SK-N-SH (cell line): ENCODE measurements around the gene DYRK1A. TPM values are rescaled to one million over a fixed set of nuclear protein-coding genes. Genes with fewer than 3 reads are reported as not detected.

ENCODE experiments used
- CTCF ChIA-PET: fragments of 300-600, 350-600 bp; formaldehyde crosslinking; extraction: SDS; loops from one replicate; lab custom pipeline; 2021; lab: Yijun Ruan, JAX
- POLR2A ChIA-PET: fragments of 350-600 bp; sonication (Branson Sonifier 250); formaldehyde crosslinking; extraction: SDS; loops from one replicate; lab custom pipeline; 2020; ENCODE audit warnings: antibody characterized with exemption, inconsistent platforms; lab: Yijun Ruan, JAX
- DNase-seq: peaks from one replicate; pipeline ENCODE4 v3.0.0; 2012
- H2AFZ ChIP-seq: fragments of 200-600 bp; sonication (generic); 2 replicates; pipeline ENCODE4 v1.8.1; 2016; ENCODE audit warnings: antibody characterized with exemption, mild to moderate bottlenecking, low read depth
- H3F3A ChIP-seq: fragments of 200-600 bp; sonication (generic); replicated peaks from 2 replicates; pipeline ENCODE3; 2016; ENCODE audit warnings: antibody characterized with exemption, mild to moderate bottlenecking; ENCODE audit not compliant: insufficient read depth
- H3K27ac ChIP-seq, 2 experiments: fragments of 200-500 bp in 1 of 2; fragments of 200-600 bp in 1 of 2; sonication (Bioruptor generic) in 1 of 2; sonication (generic), shearing (Covaris generic) in 1 of 2; 2 replicates each; pipeline versions ENCODE4 v1.5.1 to v1.6.1; 2014 to 2016; ENCODE audit warnings: low read depth in 2 of 2, inconsistent platforms in 1 of 2, low read length in 1 of 2, mild to moderate bottlenecking in 1 of 2, mixed read lengths in 1 of 2
- H3K27me3 ChIP-seq: fragments of 200-600 bp; sonication (generic), shearing (Covaris generic); 2 replicates; pipeline ENCODE4 v1.6.1; 2016; ENCODE audit warnings: mixed run types; ENCODE audit not compliant: insufficient read depth
- H3K36me3 ChIP-seq, 2 experiments: fragments of 200-500 bp in 1 of 2; fragments of 200-600 bp in 1 of 2; sonication (Bioruptor generic) in 1 of 2; sonication (generic) in 1 of 2; replicated peaks in 1 of 2; 2 replicates each; pipeline versions ENCODE3 to v1.5.1; 2014 to 2016; ENCODE audit warnings: low read length in 1 of 2, mild to moderate bottlenecking in 1 of 2; ENCODE audit not compliant: insufficient read depth in 2 of 2, control insufficient read depth in 1 of 2
- H3K4me1 ChIP-seq, 2 experiments: fragments of 200-500 bp in 1 of 2; fragments of 200-600 bp in 1 of 2; sonication (Bioruptor generic) in 1 of 2; sonication (generic), shearing (Covaris generic) in 1 of 2; 2 replicates each; pipeline versions ENCODE4 v1.5.1 to v1.6.1; 2014 to 2016; ENCODE audit warnings: low read depth in 1 of 2, low read length in 1 of 2, mixed run types in 1 of 2; ENCODE audit not compliant: insufficient read depth in 2 of 2, control insufficient read depth in 1 of 2
- H3K4me2 ChIP-seq: fragments of 200-600 bp; sonication (generic), shearing (Covaris generic); 2 replicates; pipeline ENCODE4 v1.6.1; 2017; ENCODE audit warnings: mixed run types
- H3K4me3 ChIP-seq, 2 experiments: fragments of 200-500 bp in 1 of 2; fragments of 200-600 bp in 1 of 2; sonication (Bioruptor generic) in 1 of 2; sonication (generic), shearing (Covaris generic) in 1 of 2; 2 replicates each; pipeline versions ENCODE4 v1.5.1 to v1.8.1; 2014 to 2016; ENCODE audit warnings: low read depth in 2 of 2, inconsistent platforms in 1 of 2, low read length in 1 of 2, mild to moderate bottlenecking in 1 of 2, mixed read lengths in 1 of 2, moderate library complexity in 1 of 2
- H3K79me2 ChIP-seq: fragments of 200-600 bp; sonication (generic); 2 replicates; pipeline ENCODE4 v1.8.1; 2017; ENCODE audit warnings: mild to moderate bottlenecking; ENCODE audit not compliant: insufficient read depth
- H3K9ac ChIP-seq: fragments of 200-600 bp; sonication (generic); 2 replicates; pipeline ENCODE4 v1.6.1; 2017; ENCODE audit warnings: mixed run types
- H3K9me2 ChIP-seq: fragments of 200-600 bp; sonication (generic); 2 replicates; pipeline ENCODE4 v1.6.1; 2017; ENCODE audit warnings: mixed run types
- H3K9me3 ChIP-seq: fragments of 200-600 bp; sonication (generic); 2 replicates; pipeline ENCODE4 v1.6.1; 2017; ENCODE audit warnings: mixed run types, mild to moderate bottlenecking, moderate library complexity
- H4K20me1 ChIP-seq: fragments of 200-600 bp; sonication (generic); 2 replicates; pipeline ENCODE4 v1.6.1; 2017; ENCODE audit warnings: mild to moderate bottlenecking, mixed run types; ENCODE audit not compliant: insufficient read depth
- ELF1 ChIP-seq: IDR thresholded peaks from 2 replicates; pipeline ENCODE4 v1.4.0; 2012
- EP300 ChIP-seq, 2 experiments: IDR thresholded peaks; 2 replicates each; pipeline versions ENCODE4 v1.4.0 to v1.6.1; 2012; ENCODE audit warnings: borderline replicate concordance in 1 of 2, low read depth in 1 of 2, low read length in 1 of 2
- EZH2phosphoT487 ChIP-seq: fragments of 200-600 bp; sonication (generic); IDR thresholded peaks from 2 replicates; pipeline ENCODE4 v1.6.1; 2017; ENCODE audit warnings: low read depth, mixed run types, mild to moderate bottlenecking, antibody characterized with exemption, moderate library complexity, borderline replicate concordance
- FOXM1 ChIP-seq: IDR thresholded peaks from 2 replicates; pipeline ENCODE4 v1.4.0; 2012; ENCODE audit warnings: low read depth, mild to moderate bottlenecking
- GATA2 ChIP-seq: sonication (generic); formaldehyde crosslinking; IDR thresholded peaks from 2 replicates; pipeline ENCODE4 v1.5.0; 2020; ENCODE audit warnings: mild to moderate bottlenecking, missing genetic modification reagents
- JUND ChIP-seq: IDR thresholded peaks from 2 replicates; pipeline ENCODE4 v1.4.0; 2012
- MXI1 ChIP-seq: IDR thresholded peaks from 2 replicates; pipeline ENCODE4 v1.6.1; 2012; ENCODE audit warnings: mild to moderate bottlenecking, low read depth, low read length, improper control_type of control experiment
- NRF1 ChIP-seq: IDR thresholded peaks from 2 replicates; pipeline ENCODE4 v1.6.1; 2012; ENCODE audit warnings: low read depth, mild to moderate bottlenecking, low read length
- PBX3 ChIP-seq: IDR thresholded peaks from 2 replicates; pipeline ENCODE4; 2012
- POLR2AphosphoS5 ChIP-seq: IDR thresholded peaks from 2 replicates; pipeline ENCODE4 v1.6.1; 2012; ENCODE audit warnings: low read depth, low read length
- REST ChIP-seq: IDR thresholded peaks from 2 replicates; pipeline ENCODE4 v1.6.1; 2012; ENCODE audit warnings: mild to moderate bottlenecking, low read depth, low read length, moderate library complexity
- SIN3A ChIP-seq: IDR thresholded peaks from 2 replicates; pipeline ENCODE4 v1.6.1; 2012; ENCODE audit warnings: low read depth, mild to moderate bottlenecking, low read length, moderate library complexity, borderline replicate concordance
- YY1 ChIP-seq: IDR thresholded peaks from 2 replicates; pipeline ENCODE4 v1.4.0; 2012; ENCODE audit warnings: low read depth, mild to moderate bottlenecking
- WGBS: methylation state at CpG from one replicate; pipeline ENCODE4 v1.1.6; 2017; ENCODE audit warnings: low lambda C conversion rate; 5-methylcytosine and 5-hydroxymethylcytosine counted together
- polyA plus RNA-seq, 3 experiments: library from polyadenylated mRNA; depleted of rRNA; stranded (reverse); fragments of >200 nt; gene quantifications; 2 replicates each; pipeline ENCODE4 v1.2.3, GENCODE V29; 2012
- TF ChIP-seq, protein P1 (sequence below): IDR thresholded peaks from 2 replicates; pipeline ENCODE4 v1.4.0; 2012; ENCODE audit warnings: low read depth, borderline replicate concordance

Gene DYRK1A
- polyA plus RNA-seq, 1 of the 3 experiments (the other 2 are of a cell fraction) = 19.3 TPM

DNA sequence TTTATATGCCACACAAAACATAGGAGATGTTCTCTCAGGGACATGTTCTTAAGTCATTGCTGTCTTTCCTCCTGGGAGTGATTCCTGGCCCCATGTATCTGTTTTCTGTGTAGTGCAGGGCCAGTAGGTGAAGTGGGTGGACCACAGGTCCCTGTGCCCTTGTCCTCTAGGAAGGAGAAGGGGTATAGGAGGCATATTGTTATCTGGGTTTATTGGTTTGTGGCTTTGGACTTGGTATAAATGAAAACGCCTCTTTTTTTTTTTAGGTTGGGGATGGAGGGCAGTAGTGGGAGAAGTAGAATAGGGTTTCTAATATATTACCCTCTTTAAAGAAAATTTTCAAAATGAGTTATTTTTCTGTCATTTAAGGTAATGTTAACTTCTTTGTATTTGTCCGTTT, 29.4 kb downstream of the DYRK1A start:
- Histone ChIP-seq H4K20me1 (peaks cover 97% of the 10 kb centered on the region), H3K27me3 (no peaks in the 10 kb centered on the region), H3K4me2 (no peak overlapping the region), H3K36me3 (peaks cover 0 to 7% of the 10 kb centered on the region in 2 experiments), H2AFZ (no peak overlapping the region), H3K27ac (no peak overlapping the region), H3K4me1 (peaks cover 0 to 6% of the 10 kb centered on the region in 2 experiments; a peak in 1 of 4 replicates), H3K9me3 (no peaks in the 10 kb centered on the region), H3F3A (peaks cover 7% of the 10 kb centered on the region), H3K79me2 (peaks cover 99% of the 10 kb centered on the region), H3K4me3 (no peak overlapping the region), H3K9ac (no peak overlapping the region), H3K9me2 (no peaks in the 10 kb centered on the region)
- no peak for DNase-seq
- ChIA-PET CTCF (no interaction called here), POLR2A (no interaction called here)
- no peak for TF ChIP-seq EZH2phosphoT487
- TF ChIP-seq, all 33 proteins: peak for 0
- 92% methylated on average over 2 of the region's 2 CpGs for WGBS

DNA sequence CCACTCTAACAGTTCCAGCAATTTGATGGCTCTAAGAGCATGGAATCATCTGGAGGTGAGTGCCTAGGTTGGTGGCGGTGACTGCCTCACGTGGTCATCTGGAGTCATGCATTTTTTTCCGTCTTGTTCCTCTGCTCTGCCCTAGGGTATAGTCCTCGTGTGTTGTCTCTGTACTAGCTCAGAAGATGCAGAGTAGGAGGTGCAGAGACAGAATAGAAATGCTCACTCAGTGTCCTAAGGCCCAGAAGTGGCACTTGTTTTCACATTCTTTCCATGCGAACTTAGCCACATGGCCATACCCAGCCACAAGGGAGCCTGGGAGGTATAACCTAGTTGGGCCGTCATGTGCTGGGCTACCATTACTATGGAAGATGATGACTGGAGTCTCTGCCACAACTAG, 30.3 kb downstream of the DYRK1A start:
- Histone ChIP-seq H4K20me1 (peaks cover 97% of the 10 kb centered on the region), H3K9me3 (no peaks in the 10 kb centered on the region), H3K27me3 (no peaks in the 10 kb centered on the region), H3K4me3 (no peak overlapping the region), H3K9ac (no peak overlapping the region), H3K36me3 (peaks cover 0 to 15% of the 10 kb centered on the region in 2 experiments), H2AFZ (no peak overlapping the region), H3K27ac (no peak overlapping the region), H3K4me2 (no peak overlapping the region), H3F3A (peaks cover 4% of the 10 kb centered on the region), H3K79me2 (peaks cover 99% of the 10 kb centered on the region), H3K9me2 (no peaks in the 10 kb centered on the region), H3K4me1 (peaks cover 0 to 6% of the 10 kb centered on the region in 2 experiments; a peak in 1 of 4 replicates)
- TF ChIP-seq, protein P1, sequence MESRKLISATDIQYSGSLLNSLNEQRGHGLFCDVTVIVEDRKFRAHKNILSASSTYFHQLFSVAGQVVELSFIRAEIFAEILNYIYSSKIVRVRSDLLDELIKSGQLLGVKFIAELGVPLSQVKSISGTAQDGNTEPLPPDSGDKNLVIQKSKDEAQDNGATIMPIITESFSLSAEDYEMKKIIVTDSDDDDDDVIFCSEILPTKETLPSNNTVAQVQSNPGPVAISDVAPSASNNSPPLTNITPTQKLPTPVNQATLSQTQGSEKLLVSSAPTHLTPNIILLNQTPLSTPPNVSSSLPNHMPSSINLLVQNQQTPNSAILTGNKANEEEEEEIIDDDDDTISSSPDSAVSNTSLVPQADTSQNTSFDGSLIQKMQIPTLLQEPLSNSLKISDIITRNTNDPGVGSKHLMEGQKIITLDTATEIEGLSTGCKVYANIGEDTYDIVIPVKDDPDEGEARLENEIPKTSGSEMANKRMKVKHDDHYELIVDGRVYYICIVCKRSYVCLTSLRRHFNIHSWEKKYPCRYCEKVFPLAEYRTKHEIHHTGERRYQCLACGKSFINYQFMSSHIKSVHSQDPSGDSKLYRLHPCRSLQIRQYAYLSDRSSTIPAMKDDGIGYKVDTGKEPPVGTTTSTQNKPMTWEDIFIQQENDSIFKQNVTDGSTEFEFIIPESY = no peak
- TF ChIP-seq GATA2 = no peak
- TF ChIP-seq FOXM1 = no peak
- TF ChIP-seq MXI1 = no peak
- no peak for TF ChIP-seq EP300 (IDR thresholded peaks at IDR 0.05; ENCODE audit: borderline replicate concordance in 1 of 2, low read depth in 1 of 2, low read length in 1 of 2)
- TF ChIP-seq POLR2AphosphoS5 = no peak
- no peak for TF ChIP-seq REST
- TF ChIP-seq JUND = no peak
- TF ChIP-seq SIN3A = no peak
- TF ChIP-seq PBX3 = no peak
- TF ChIP-seq ELF1 = no peak
- no peak for TF ChIP-seq YY1
- TF ChIP-seq EZH2phosphoT487 = no peak
- TF ChIP-seq NRF1 = no peak
- no peak for DNase-seq
- WGBS = 94% methylated on average over 6 of the region's 6 CpGs
- POLR2A ChIA-PET = no interaction called here
- CTCF ChIA-PET = interaction anchor here (0.9 kb wide), 1 partner anchor 42 kb away, joined by 3 read pairs; no protein-coding TSS in a partner anchor
